D721Med (cell line): Measurements from ENCODE around the gene EVC.
"Not testable (repeated sequence)": the region's sequence is repeated elsewhere in the genome, so short reads cannot be mapped to it uniquely, and the experiment has no call there.

Experiments used
- DNase-seq: peaks from one replicate; pipeline ENCODE4 v3.0.0; 2011; ENCODE audit warnings: low spot score; ENCODE audit not compliant: insufficient read length
- FAIRE-seq: peaks from 2 replicates; lab custom pipeline; 2011; peaks lifted over from hg19 to GRCh38; lab: Jason Lieb, UNC
- TF ChIP-seq, protein P1 (sequence below): IDR thresholded peaks from 2 replicates; pipeline ENCODE4 v1.5.1; 2012; ENCODE audit warnings: mild to moderate bottlenecking, control low read depth; ENCODE audit not compliant: insufficient read depth; ENCODE audit errors: missing control alignments

The EVC gene

DNA sequence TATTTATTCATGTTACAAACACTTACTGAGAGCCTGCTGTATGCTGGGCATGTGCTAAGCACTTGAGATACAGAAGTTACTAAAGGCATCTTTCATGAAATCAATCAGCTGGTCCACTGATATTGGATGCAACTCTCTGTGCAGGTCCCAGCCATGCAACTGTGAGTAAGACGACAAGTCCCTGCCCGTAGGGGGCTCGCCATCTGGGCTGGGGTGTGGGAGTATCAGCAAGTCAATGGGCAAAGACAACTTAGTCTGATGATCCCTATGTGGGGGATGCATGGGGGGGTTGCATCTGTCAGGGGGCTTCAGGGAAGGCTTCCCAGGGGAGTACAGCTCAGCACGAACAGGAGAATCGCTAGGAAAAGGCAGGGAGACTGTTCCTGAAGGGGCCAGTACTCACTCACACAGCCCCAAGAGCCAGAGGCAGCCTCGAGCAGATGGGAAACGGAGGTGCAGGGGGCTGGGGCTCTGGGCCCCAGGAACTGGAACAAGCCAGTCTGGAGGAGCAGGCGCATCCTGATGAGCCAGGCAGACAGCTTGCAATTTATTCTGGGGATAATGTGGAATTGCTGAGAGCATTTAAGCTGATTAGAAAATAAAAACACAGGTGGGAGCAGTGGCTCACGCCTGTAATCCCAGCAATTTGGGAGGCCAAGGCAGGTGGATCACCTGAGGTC is 141.7 kb downstream of the EVC start:
- DNase-seq (no peak), FAIRE-seq (peak; percentile 82)
- TF ChIP-seq, protein P1, sequence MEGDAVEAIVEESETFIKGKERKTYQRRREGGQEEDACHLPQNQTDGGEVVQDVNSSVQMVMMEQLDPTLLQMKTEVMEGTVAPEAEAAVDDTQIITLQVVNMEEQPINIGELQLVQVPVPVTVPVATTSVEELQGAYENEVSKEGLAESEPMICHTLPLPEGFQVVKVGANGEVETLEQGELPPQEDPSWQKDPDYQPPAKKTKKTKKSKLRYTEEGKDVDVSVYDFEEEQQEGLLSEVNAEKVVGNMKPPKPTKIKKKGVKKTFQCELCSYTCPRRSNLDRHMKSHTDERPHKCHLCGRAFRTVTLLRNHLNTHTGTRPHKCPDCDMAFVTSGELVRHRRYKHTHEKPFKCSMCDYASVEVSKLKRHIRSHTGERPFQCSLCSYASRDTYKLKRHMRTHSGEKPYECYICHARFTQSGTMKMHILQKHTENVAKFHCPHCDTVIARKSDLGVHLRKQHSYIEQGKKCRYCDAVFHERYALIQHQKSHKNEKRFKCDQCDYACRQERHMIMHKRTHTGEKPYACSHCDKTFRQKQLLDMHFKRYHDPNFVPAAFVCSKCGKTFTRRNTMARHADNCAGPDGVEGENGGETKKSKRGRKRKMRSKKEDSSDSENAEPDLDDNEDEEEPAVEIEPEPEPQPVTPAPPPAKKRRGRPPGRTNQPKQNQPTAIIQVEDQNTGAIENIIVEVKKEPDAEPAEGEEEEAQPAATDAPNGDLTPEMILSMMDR: no peak

DNA sequence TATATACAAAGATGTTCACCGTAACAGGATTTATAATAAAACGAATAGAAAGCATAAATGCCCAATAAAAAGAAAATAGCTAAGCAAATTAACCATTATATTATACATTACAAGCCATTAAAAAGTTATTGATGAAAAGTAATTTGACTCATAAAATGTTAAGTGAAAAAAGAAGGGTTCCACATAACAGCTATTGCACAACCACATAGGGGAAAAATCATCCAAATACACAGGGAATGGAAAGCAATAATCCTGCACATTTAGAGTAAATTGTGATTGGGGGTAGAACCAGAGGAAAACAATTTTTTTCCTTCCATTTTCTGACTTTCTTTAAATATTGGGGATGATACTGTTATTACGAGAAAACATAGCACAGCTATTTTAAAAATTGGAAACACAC is 143.9 kb downstream of the EVC start:
- TF ChIP-seq, protein P1: no peak
- no peak for DNase-seq
- no peak for FAIRE-seq

DNA sequence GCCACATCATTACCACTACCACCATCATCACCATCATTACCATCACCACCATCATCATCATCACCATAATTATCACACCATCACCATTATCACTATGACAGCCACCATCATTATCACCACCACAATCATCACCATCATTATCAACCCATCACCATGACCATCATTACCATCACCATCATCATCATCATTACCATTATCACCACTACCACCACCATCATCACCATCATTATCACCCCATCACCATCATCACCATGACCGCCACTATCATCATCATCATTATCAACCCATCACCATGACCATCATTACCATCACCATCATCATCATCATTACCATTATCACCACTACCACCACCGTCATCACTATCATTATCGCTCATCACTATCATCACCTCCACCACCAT is 145.4 kb downstream of the EVC start:
- peak; percentile 81 for FAIRE-seq
- DNase-seq: not testable (repeated sequence)

DNA sequence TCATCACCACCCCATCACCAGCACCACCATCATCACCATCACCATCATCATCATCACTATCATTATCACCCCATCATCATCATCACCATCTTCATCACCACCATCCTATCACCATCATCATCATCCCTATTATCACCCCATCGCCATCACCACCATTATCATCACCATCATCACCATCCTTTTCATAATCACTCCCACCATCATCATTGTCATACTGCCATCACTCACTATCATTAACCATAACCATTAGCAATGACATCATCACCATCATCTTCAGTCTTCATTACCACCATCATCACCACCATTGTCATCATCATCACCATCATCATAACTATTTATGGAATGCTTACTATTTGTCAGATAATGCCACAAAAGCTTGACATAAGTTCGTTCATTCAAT is 146.2 kb downstream of the EVC start:
- FAIRE-seq: peak; percentile 41
- TF ChIP-seq, protein P1: no peak
- no peak for DNase-seq

DNA sequence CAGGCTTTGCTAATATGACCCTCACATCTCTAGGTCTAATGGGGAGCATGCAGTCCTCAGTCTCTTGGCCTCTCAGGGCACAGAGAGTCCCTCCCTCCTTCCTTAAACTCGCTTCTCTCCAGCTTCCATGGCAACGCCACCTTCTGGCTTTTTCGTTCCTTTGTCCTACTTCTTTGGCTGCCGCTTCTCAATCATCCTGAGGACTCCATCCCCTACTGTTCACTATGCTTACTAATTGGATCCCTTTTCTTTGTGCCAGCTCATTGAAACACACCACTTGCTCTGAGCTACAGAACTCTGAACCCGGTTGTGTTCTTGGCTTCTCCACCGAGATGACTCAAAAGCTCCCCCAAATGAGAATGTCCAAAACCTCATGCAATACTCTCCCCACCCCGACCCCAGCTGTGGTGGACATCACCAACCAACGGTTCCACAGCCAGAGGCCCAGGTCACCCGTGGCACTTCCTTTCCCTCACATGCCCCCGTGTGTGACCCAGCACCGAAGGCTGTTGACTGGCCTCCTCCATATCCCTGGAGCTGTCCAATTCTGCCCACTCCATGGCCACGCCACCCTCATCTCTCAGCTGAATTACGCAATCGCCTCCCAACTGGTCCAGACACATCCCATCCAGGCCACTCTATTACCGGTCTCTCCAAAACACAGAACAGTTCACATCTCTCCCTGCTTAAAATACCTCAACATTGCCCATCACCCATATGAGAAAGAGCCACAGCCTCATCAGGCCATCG is 147.2 kb downstream of the EVC start:
- FAIRE-seq (no peak), DNase-seq (no peak)
- TF ChIP-seq, protein P1: no peak

DNA sequence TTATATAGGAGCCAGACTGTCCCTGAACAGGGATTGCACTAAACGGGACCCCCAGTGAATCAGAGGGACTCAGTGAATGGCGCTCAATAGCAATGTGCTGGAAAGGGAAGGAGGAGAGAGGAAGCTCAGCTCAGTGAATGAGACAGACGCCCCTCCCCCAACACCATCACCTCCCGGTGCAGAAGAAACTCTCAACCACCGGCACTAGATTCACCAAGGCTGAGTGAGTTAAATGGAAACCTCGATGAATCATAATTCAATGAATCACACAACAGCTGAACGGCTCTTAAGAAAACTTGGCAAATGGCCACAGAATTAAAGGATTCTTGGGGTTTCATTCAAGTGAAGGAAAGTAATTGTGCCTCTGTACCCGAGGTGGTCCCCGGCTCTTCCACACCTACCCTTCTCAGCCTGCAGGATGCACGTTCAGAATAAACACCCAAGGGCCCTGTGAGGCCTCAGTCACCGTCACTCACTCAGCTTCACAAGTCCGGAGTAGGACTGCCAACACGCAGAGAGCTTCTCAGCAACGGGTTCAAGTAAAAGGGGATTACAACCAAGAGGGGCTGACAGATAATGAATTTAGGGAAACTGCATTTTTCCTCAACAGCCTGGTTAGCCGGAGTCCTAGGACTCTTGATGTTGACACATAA is 152.6 kb downstream of the EVC start:
- FAIRE-seq (no peak), DNase-seq (no peak)
- TF ChIP-seq, protein P1: no peak
